Eye (tissue), 1 donor: ENCODE measurements around the gene NECTIN3.

ENCODE experiments used
- DNase-seq: peaks from one replicate; pipeline ENCODE4 v3.0.0-alpha.2; 2015

The NECTIN3 gene, protein sequence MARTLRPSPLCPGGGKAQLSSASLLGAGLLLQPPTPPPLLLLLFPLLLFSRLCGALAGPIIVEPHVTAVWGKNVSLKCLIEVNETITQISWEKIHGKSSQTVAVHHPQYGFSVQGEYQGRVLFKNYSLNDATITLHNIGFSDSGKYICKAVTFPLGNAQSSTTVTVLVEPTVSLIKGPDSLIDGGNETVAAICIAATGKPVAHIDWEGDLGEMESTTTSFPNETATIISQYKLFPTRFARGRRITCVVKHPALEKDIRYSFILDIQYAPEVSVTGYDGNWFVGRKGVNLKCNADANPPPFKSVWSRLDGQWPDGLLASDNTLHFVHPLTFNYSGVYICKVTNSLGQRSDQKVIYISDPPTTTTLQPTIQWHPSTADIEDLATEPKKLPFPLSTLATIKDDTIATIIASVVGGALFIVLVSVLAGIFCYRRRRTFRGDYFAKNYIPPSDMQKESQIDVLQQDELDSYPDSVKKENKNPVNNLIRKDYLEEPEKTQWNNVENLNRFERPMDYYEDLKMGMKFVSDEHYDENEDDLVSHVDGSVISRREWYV

DNA sequence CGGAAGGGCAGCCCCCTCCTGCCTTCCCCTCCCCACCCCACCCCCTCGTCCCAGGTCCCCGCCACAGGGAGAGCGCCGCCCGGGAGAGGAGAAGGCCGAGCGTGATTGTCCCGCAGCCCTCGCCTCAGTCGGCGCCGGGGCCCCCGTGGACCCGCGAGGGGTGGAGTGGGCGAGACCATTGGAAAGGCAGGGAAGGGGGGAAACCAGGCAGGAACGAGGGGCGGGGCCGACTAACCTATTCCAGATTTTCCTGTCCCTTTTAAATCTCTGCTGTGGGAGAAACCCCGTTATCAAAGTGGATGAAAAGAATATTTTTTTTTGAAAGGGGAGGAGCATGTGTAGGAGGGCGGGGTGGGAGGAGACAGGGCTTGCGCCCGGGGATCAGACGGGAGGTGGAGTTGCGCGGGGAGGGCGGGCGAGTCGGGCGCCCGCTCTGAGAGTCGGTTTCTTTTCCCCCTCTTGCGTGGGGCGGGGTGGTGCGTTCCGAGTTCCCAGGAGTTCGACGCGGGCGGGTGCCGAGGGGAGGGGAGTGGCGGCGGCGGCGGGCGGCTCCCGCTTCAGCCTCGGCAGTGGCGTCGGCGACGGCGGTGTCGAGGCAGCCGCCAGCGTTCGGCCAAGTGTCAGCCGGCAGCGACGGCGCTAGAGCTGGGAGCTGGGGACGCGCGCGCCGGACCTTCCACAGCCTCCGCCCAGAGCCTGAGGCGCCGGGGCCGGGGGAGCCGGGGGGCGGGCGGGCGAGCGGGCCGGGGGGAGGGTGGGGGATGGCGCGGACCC, at the start of gene NECTIN3:
Gene NECTIN3 (plus strand): TSS at position 560 of the 774 bp plus-strand sequence. CDS start 202 bp downstream, at position 762.
- DNase-seq, result peak; percentile 99

DNA sequence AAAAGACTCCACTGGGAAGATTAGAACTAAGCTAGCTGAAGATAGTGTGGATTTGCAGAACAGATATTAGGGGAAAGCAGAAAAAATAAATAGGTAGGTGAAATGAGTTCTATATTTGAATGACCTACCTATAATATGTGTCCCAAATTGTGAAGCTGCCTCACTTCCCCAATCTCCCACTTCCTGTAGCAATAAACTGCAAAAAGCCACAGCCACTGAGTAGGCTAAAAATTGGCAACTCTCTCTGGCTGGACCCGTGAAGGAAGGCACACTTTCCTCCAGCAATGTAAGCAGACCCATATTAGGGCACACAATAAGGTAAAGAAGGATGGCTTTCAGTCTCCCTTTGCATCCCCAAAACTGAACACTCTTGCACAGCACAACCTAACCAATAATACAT, 43.7 kb upstream of the NECTIN3 start:
- no peak for DNase-seq

DNA sequence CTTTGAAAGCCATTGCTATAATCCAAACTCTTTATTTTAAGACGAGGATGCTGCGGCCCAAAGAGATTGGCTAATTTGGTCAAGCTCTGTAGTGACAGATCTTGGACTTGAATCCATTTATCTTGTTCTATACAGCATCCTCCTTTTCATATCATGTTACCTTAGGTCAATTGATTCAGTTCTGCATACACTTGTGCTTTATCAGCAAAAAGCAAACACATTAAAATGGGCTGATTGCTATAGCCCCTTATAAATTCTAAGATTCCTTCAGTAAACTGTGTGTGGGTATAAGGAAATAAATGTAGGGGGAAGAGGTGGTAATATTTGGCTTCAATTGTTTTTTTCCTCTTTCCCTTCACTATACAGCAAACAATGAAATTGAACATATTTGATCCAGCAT, 40.1 kb upstream of the NECTIN3 start:
- DNase-seq, result no peak

DNA sequence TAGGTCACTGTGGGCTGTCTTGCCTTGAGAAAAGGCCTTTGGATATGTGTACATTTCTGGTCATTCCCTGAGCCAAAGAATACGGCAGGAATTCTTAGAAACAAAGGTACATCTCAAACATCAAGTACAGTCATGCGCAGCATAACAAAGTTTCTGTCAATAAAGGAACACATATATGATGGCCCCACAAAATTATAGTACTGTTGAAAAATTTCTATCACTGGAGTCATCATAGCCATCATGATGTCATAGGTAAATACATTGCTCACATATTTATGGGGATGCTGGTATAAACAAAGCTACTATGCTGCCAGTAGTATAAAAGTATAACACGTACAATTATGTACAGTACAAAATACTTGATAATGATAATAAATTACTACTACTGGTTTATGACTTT, 38.9 kb upstream of the NECTIN3 start:
- DNase-seq, result no peak

DNA sequence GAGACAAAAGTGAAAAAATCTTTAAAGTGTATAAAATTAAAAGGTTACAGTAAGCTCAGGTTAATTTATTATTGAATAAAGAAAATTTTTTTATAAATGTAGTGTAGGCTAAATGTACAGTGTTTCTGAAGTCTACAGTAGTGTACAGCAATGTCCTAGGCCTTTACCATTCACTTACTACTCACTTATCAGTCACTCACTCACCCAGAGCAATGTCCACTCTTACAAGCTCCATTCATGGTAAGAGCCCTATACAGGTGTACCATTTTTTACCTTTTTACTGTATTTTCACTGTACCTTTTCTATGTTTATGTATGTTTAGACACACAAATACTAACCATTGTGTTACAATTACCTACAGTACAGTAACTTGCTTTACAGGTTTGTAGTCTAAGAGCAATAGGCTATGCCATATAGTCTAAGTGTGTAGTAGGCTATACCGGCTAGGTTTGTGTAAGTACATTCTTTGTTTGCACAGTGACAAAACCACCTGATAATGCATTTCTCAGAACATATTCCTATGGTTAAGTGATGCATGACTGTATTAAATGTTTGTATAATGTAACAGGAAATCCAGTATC, 38.1 kb upstream of the NECTIN3 start:
- no peak for DNase-seq

DNA sequence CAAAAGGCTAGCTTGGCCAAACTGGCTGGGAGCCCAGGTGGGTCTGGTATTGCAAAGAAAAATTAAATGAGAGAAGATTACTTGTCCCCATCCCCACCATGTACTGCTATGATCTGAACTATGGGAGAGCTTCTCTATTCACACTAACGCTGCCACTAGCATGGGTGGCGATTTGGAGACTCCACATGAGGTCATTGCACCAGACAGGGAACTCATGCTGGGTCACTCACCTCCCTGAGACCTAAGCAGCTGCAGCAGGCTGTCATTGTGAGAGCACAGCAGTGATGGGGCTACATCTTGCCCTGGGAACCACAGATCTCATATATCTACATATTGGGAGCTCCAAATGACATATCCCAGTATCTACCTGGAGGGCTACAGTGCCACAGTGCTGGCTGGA, 36.3 kb upstream of the NECTIN3 start:
- peak; percentile 1 for DNase-seq

DNA sequence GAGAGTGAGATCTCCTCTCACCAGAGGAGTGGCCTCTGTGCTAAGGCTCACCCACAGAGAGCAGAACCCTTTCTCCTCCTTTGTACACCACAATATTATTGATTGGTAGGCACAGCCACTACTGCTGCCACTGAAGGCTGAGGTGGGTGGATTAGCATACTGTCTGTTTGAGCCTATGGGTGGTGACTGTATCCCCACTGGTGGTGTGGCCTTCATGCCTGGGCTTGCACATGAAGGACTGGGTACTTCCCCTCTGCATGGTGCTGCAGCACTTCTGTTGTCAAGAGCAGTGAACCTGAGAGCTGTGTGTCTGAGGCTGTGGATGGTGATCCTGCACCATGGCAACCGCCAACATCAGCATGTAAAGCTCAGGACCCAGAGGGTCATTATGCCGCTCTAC, 35.7 kb upstream of the NECTIN3 start:
- DNase-seq, result no peak

DNA sequence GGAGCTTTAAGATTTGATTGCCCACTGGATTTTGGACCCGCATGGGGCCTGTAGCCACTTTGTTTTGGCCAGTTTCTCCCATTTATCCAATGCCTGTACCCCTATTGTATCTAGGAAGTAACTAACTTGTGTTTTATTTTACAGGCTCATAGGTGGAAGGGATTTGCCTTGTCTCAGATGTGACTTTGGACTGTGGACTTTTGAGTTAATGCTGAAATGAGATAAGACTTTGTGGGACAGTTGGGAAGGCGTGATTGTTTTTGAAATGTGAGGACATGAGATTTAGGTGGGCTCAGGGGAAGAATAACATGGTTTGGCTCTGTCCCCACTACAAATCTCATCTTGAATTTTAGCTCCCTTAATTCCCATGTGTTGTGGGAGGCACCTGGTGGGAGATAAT, 30.7 kb upstream of the NECTIN3 start:
- no peak for DNase-seq

DNA sequence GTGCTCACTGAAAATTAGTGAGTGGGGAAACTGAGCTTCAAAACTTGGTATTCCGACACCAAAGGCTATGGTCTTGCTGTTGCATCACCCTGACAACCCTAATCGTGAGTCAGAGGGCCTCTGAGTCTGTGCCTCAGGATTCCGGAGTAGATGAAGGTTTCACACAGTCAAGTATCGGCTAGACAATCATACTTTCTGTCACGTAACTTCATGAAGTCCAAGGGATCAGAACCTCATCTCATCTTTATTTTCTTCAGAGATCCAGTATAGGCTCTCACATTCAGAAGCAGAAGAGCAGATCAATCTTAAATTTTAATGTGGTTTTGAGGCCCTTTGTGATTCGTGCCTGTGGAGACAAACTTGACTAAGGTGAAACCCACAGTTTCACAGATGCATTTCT, 26.1 kb upstream of the NECTIN3 start:
- no peak for DNase-seq

DNA sequence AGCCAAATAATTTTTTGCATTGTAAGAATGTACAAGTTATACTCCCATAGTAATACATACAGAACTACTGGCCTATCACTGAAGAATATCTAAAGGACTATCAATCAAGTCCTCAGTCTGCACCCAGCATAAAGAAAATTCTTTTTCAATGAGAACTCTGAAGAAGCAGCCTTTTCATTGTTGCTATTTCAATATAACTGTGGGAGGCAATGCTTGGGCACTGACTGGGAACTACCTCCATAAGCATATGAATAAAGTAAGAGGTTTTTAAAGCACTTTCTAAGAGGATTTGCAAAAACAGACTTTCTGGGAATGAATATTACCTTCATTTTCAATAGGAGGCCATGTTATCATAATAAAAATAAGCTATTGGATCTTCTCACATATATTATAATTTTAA, 24.6 kb upstream of the NECTIN3 start:
- DNase-seq, result no peak

DNA sequence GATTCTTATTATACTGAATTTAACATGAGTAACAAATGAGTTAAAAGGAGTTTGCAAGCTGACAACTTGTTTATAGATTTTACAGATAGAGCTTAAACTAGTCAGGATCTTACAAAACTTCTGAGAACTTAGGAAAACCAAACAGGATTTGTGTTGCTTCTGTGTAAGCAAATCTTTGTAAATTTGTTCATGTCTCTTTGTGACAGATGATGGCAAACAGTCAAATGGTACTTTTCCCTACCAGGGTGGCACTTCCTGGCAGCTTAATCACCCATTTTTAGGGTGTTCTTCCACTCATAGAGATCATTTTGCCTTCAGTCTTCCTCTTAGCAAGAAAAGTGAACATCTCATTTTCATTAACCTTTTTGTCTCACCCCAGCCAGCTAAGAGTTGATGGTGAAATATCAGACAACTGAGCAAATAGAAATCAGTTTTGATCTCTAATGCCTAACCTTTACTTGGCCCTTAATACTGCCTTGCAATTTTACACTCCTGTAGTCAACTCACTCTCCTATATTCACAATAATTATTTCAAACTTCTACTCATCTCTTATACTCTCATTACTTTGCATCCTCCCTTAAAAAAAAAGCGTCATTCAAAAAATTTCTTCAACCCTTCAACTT, 23.7 kb upstream of the NECTIN3 start:
- DNase-seq, result no peak

DNA sequence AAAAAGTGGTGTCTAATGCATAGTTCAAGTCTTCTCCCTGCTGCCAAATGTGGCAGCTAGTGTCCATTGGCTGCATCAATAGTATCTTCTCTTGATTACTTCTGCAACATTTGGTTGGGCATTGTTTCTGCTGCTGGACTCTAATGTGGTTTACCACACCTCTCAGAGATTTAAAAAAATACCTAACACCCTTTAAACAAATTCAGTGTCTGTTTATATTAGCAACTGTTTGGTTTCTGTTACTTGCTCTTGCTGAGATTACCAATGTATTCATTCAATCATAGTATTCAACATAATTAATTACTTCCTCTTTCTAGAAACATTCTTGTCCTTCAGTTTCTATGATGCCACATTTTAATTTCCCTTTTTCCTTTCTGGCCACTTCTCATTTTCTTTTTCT, 20.3 kb upstream of the NECTIN3 start:
- DNase-seq, result no peak

DNA sequence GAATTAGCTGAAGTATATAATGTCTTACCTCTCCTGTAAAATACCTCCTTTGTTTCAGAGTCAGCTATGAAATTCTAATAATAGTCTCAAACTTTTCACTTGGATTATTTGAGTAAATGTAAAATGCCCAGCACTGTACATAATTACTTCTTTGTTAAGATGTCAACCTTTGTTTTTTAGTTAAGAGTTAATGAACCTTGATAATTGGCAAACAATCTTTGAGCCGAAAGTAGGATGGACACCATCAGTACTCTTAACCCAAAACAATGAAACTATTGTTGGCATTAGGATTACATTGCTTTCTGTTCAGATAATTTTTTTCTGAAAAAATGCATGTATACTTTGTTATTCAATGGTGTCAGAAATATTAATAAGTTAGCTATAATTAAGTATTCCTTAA, 3.0 kb upstream of the NECTIN3 start:
- peak; percentile 67 for DNase-seq

DNA sequence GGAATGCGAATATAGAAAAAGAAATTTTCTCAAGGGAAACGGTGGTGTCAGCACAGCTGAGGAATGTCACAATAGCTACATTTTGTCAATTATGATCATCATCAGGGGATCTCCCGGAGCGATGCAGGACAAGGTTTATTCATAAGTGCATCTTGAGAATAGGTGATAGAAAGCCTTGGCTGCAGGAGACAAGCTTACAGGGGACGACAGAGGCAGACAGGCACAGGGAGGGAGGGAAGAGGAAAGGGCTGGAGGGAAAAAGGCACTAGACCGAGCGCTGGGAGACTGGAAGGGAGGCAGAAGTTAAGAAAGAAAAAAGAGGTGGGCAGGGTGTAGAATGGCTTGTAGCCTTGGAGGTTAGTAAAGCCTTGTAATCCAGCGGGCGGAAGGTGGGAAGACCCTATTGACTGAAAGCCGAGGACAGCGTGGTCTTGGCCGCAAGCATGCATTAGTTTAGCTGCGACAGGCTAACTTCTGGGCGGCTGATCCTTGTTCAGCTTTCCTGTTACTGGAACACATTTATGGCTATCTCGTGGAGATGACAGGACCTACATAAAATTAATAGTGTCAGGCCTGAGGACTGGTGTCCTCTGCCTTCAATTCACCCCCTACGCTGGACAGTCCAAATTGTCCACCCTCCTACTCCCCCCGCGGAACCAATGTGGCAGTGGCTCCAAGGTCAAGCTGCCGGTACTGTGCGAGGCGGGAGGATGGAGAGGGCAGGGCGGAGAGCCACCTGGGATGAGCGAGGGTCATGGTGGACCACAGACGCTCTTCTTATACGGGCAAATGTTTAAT, 1.4 kb upstream of the NECTIN3 start:
- DNase-seq, result peak; percentile 71

DNA sequence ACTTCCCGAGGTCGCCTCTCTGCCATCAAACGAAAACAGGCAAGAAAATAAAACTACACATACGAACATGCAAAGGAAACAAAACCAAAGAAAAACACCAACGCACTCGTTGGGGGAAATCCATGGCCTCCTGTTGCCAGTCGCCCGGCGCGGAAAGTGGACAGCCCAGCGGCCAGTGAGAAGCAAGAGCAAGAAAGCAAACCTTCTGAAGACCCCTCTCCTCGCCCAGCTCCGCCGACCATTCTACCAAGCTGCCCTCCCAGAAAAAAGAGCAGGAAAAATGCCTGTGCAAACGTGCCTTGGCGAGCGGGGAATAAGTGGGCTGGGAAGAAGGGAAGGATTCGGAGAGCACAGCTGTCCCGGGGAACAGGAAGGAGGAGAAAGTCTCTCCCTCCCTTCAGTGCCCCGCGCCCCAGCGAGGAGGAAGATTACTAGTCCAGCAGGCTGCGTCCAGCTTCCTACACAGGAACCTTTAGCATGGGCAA, 802 bp upstream of the NECTIN3 start:
- DNase-seq, result no peak

DNA sequence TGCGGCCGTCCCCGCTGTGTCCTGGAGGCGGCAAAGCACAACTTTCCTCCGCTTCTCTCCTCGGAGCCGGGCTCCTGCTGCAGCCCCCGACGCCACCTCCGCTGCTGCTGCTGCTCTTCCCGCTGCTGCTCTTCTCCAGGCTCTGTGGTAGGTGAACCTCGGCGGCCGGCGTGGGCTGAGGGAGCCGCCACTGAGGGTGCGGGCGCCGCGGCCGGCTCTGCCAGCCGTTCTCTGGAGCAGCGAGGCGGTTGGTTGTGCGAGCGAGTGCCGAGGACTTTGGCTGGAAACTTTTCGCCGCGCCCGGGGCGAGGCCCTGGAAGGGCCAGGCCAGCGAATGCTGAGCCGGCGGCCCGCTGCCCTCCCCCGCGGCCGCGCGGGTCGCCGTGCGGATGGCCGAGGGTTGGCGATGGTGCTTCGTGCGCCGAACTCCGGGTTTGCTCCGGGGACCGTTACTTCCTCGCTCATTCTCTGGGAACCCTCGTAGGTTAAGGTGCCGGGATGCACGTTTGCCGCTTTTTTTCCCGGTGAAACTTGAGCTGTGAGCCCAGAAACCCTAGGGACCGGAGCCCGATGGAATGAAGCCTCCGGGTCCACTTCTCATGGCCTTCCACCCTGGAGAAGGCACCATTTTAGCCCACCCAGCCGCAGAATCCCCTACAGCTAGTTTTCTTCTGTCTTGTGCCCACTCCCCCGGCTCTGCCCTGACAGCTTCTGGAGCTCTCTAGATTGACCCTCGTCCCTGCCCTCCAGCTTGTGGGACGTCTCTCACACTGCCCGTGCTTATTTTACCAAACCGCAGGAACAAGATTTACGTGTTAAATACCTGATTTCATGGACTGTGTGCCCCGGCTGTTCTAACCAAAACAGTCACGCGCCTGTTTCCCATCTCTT, 660 bp downstream of the NECTIN3 start:
- DNase-seq, result peak; percentile 73

DNA sequence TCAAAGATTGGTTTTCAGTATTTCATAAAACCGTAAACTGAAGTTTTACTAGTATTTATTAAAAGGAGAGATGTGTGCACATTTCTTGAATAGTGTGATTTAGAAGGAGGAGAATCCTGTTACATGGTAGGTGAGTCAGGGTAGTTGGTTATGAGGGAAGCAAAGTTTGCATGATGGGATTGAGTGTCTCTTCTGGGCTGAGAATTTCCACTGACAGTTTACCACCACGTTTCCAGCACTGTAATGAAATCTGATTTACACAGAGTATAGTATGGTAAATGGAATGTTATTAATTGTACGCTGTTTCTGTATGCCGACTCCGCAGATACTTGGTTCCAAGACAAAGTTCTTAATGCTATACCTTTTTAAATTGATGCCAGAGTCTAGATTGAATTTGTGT, 1.6 kb downstream of the NECTIN3 start:
- DNase-seq, result peak; percentile 52

DNA sequence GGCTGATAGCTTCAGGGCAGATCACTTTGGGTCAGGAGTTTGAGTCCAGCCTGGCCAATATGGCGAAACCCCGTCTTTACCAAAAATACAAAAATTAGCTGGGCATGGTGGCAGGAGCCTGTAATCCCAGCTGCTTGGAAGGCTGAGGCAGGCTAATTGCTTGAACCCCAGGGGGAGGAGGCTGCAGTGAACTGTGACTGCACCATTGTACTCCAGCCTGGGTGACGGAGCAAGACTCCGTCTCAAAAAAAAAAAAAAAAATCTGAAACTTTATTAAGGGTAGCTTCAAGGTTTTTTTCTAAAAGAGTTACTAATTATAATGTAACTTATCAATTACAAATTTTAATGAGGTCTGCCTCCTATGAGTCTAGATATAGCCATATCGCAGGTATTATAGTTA, 5.1 kb downstream of the NECTIN3 start:
- peak; percentile 64 for DNase-seq

DNA sequence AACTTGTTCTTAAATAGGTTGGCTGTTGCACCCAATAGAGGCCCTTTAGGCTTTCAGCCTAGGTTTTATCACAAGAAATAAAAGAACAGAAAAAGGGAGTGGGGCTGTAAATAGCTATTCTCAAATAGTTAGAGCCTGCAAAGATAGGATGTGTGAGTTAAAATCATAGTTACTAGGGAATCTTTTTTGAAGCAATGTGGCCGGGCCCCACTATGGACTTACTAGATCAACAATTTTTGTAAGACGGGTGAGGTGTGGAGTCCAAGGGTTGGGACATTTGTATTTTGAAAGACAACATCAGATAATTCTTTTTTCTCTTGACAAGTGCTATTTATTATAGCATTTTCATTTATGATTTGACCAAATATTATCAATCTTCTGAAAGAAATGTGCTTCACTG, 5.8 kb downstream of the NECTIN3 start:
- no peak for DNase-seq

DNA sequence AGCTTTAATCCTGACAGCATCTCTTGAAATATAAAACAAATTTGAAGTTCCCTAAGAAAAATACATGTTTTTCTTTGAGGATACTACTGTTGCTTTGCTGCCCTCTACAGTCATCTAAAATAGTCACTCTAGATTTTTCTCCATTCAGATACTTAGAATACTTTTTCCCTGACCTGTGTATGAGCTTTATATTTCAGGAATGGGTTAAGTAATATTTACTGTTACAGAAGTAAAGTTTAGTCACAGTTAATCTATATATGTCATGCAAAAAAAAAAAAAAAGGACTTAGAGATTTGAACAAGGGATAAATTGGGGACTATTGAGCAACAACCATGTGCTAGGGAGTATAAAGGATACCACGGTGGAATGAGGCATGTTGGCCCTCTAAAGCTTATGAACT, 8.8 kb downstream of the NECTIN3 start:
- peak; percentile 61 for DNase-seq

DNA sequence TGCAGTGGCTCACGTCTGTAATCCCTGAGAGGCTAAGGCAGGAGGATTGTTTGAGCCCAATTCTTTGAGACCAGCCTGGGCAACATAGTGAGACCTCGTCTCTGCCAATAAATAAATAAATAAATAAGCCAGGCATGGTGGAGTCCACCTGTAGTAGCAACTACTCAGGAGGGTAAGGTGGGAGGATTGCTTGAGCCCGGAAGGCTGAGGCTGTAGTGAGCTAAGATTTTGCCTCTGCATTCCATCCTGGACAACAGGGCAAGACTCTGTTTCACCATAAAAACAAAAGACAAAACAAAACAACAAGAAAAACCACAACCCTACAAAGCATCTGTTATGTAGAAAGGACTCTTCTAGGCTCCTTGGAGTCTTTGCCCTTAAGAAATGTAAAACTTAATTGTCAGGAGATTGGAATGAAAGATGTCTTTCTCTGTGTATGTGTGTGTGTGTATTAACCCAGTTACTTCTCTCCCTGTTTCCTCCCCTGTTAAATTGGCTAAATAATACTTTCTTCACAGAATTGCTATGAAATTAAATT, 9.5 kb downstream of the NECTIN3 start:
- no peak for DNase-seq
